ENCODE measurements around the gene SSMEM1.

SSMEM1 gene

GRCh38 chr7:130254555-130254954, 46.9 kb downstream of the SSMEM1 start:
- DNase-seq: no peak

DNA sequence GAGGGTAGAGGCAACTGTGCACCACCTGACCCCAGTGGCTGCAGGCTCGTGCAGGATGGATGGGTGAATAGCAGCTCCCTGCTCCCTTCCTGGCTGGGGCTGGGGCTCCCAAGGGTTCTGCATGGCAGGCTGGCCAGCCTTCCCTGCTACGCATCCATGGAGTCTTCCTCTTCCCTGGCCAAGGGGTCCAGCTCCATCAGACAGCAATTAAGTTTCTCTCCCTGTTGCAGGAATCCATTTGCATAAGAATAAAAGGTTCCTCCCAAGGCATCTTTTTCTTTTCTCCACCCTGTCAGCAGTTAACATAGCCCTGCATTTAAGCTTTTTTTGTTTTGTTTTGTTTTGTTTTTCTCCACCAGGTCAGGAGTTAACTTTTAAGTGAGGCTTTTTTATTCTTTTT, 49.0 kb downstream of the SSMEM1 start:
- DNase-seq: no peak

- DNase-seq: no peak
These were observed 50.9 kb downstream of the SSMEM1 start for GRCh38 chr7:130258494-130259078.

GRCh38 chr7:130262448-130262847, 54.8 kb downstream of the SSMEM1 start:
- DNase-seq: no peak

DNA sequence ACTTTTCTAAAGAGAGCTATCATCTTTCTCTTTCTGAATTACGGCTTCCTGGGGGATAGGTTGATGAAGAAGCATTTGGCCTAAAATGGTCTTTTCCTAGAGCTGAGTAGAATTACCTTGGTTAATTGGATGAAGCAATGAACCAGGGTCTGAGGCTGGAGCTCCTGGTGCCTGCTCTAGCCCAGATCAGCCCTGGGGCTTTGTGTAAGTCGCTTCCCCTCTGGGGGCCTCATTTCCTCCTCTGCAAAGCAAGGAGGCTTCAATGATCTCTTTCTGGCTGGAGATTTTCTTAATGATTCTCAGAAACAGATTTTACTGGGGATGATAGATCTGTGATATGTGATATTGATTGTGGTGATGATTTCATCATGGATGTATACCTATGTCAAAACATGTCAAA, 55.5 kb downstream of the SSMEM1 start:
- no peak for DNase-seq

Data from bone marrow (tissue), 2 donors.